Ishikawa (cell line): ENCODE results near the gene MUC4.

Experiments
- CEBPB ChIP-seq: IDR thresholded peaks from 2 replicates; pipeline ENCODE4 v1.6.1; 2012
- CREB1 ChIP-seq: IDR thresholded peaks from 2 replicates; pipeline ENCODE4 v1.6.1; 2012; ENCODE audit warnings: low read depth
- EGR1 ChIP-seq: IDR thresholded peaks from 2 replicates; pipeline ENCODE4 v1.6.1; 2012
- EP300 ChIP-seq: IDR thresholded peaks from 2 replicates; pipeline ENCODE4 v1.6.1; 2012; ENCODE audit warnings: borderline replicate concordance
- FOXM1 ChIP-seq: IDR thresholded peaks from 2 replicates; pipeline ENCODE4 v1.6.1; 2012; ENCODE audit warnings: low read depth, borderline replicate concordance
- MAX ChIP-seq: IDR thresholded peaks from 2 replicates; pipeline ENCODE4 v1.6.1; 2012
- NFIC ChIP-seq: IDR thresholded peaks from 2 replicates; pipeline ENCODE4 v1.6.1; 2012
- RAD21 ChIP-seq: IDR thresholded peaks from 2 replicates; pipeline ENCODE4 v1.6.1; 2012; ENCODE audit warnings: low read depth
- REST ChIP-seq: IDR thresholded peaks from 2 replicates; pipeline ENCODE4 v1.6.1; 2012; ENCODE audit warnings: low read depth, mild to moderate bottlenecking
- TAF1 ChIP-seq: IDR thresholded peaks from 2 replicates; pipeline ENCODE4 v1.6.1; 2012; ENCODE audit warnings: low read depth, mild to moderate bottlenecking
- TCF12 ChIP-seq: IDR thresholded peaks from 2 replicates; pipeline ENCODE4 v1.6.1; 2012; ENCODE audit warnings: low read depth
- TEAD4 ChIP-seq: IDR thresholded peaks from 2 replicates; pipeline ENCODE4 v1.6.1; 2012
- USF1 ChIP-seq: IDR thresholded peaks from 2 replicates; pipeline ENCODE4 v1.6.1; 2012
- YY1 ChIP-seq: IDR thresholded peaks from 2 replicates; pipeline ENCODE4 v1.6.1; 2012; ENCODE audit warnings: low read depth
- ZBTB7A ChIP-seq: IDR thresholded peaks from 2 replicates; pipeline ENCODE4 v1.6.1; 2012; ENCODE audit warnings: low read depth

MUC4 gene

GRCh38 chr3:195834675-195835583 is 23.2 kb upstream of the MUC4 start:
- TF ChIP-seq EGR1 (no peak), CREB1 (no peak), USF1 (no peak), FOXM1 (no peak), TEAD4 (no peak), CEBPB (no peak), EP300 (no peak), TAF1 (no peak)

GRCh38 chr3:195829897-195830254 is 18.1 kb upstream of the MUC4 start:
- no peak for TF ChIP-seq EGR1
- no peak for TF ChIP-seq EP300
- no peak for TF ChIP-seq TAF1
- TF ChIP-seq USF1, result no peak

- TF ChIP-seq TEAD4 (no peak), REST (no peak), TCF12 (no peak), NFIC (no peak), CREB1 (no peak), EGR1 (no peak), FOXM1 (no peak), TAF1 (no peak), USF1 (no peak), RAD21 (no peak), ZBTB7A (no peak), YY1 (no peak), CEBPB (no peak), MAX (no peak), EP300 (no peak)
Observed at GRCh38 chr3:195828762-195829161, 17.0 kb upstream of the MUC4 start.

GRCh38 chr3:195825857-195826804 is 14.4 kb upstream of the MUC4 start:
- TF ChIP-seq YY1, result no peak
- no peak for TF ChIP-seq RAD21
- TF ChIP-seq ZBTB7A, result no peak
- TF ChIP-seq EGR1, result no peak
- no peak for TF ChIP-seq TEAD4
- no peak for TF ChIP-seq TCF12
- no peak for TF ChIP-seq MAX
- no peak for TF ChIP-seq EP300
- TF ChIP-seq CREB1, result no peak
- TF ChIP-seq CEBPB, result no peak

- no peak for TF ChIP-seq USF1
- TF ChIP-seq EGR1, result no peak
- TF ChIP-seq TEAD4, result no peak
- TF ChIP-seq MAX, result no peak
- TF ChIP-seq CREB1, result no peak
- no peak for TF ChIP-seq TCF12
- TF ChIP-seq REST, result no peak
Observed at GRCh38 chr3:195825191-195825588, 13.5 kb upstream of the MUC4 start.
